ENCODE measurements around the gene DYRK2.

The DYRK2 gene

DNA sequence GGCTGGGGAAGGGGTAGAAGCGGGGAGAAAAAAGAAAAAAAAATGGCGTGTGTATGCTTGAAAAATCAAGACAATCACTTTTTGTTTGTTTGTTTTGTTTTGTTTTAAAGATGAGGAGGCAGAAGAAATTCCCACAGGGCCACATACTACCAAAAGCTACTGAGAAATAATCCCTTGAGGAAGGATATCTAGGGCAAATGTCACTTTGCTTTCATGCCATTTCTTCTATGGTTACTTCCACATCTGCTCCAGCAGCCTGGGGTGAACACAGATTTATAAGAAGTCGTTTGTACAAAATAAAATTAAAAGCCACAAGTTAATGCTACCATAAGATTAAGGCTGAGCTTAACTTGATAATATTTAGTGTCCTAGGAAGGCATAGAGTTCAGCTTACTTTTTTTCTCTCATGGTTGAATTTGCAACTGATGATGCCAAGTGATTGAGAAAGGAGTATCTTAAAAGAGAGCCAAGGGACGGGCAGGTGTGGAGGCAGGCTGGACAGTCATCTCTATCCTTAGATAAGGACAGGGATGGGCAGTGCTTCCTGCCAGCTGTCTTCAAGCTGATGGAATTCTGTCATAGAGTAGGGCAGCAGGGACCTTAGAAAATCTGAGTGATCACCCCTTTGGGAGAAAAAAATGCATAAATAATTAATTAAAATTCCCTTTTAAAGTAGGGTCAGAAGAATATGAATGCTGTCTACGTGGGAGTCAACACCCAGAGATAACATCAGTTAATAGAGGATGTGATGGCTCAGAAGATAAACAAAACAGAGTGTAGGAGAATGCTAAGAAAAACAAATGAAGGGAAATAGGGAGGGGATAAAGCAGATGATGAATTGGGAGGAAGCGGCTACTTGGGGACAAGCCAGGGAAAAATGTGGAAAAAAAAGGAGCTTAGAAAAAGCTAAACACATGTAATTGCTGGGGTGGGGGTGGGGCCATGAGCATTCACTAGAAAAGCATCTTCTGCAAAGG is 57.1 kb downstream of the DYRK2 start:
- no peak for DNase-seq (ENCODE audit: low spot score)

DNA sequence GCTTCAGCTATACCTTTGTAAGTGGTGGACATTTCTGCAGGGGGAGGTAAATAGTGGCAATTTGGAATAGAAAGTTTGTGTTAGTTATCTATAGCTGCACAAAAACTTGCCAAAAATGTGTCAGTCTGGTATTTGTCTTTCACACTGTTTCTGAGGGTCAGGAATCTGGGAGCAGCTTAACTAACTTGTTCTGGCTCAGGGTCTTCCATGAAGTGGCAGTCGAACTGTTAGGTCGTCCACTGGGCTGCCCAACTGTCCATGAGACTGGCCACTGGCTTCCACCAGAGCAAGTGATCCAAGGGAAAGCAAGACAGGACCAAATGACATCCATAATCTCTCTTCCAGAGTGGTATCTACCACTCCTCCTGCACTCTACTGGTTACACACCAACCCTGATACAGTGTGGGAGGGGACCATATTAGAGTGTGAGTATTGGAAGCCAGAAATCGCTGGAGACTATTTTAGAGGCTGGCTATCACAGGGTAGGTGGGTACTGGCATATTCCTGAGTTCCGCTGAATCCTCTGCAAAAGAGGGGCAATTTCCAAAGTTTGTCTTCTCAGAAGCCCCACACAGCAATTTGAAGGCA is 60.9 kb downstream of the DYRK2 start:
- DNase-seq (ENCODE audit: low spot score), result no peak

DNA sequence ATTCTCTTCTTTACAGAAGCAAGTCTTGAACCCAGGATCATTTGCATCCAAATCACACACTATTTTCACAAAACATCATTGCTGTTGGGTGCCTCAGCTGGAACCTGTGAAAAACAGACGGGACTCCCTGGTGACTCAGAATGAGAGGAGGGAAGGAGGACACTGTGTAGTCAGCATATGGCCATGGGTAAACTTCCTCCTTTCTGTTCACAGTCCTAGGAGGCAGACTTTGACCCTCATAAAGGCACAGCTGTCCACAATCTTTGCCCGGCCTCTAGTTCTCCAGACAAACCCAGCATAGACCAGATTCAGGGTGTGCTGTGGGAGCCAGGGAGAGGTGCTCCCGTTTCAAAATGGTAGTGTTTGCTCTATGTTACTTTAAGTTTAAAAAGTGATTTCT is 62.0 kb downstream of the DYRK2 start:
- DNase-seq (ENCODE audit: low spot score), result no peak

DNA sequence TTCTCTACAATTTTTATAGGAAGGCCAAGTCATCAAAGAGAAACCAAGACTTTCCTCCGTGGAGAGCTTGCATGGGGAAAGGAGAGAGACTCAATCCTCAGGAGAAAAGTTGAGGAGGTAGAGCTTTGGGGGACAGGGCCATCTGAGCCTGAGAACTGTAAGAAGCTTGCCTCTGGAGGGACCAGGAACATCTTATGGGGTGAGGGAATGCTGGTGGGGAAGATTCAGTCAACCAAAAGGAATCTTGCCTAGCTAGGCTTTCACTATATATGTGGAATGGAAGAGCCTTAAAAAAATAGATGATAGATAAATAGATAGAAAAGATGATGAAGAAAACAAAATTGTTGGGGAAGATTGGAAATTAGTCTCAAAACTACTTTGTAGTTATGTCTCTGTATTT is 63.5 kb downstream of the DYRK2 start:
- no peak for DNase-seq (ENCODE audit: low spot score)

DNA sequence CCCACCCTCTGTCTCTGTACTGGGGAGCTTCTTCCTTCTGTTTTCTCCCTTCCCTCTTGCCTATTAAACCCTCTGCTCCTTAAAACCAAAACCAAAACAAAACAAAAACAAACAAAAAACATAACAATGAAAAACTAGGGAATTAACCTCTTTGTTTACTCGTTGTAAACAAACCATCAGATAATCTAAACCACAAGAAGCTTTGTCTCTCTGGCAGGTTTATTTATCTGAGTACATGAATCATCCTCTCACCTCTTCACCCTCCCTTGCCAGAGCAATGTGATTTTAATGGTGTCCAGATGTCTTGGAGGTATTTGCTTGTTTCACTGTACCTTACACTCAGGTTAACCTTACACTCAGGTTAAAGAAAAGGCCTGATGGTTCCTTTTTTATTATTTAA is 66.1 kb downstream of the DYRK2 start:
- no peak for DNase-seq (ENCODE audit: low spot score)
